Erythroblast (primary cell): ENCODE measurements around the gene TSNAX.

Experiments
- GATA1 ChIP-seq: IDR thresholded peaks from 2 replicates; pipeline ENCODE4 v1.6.1; 2011; ENCODE audit warnings: low read depth, mild to moderate bottlenecking, control low read depth, low read length, moderate library complexity
- POLR2A ChIP-seq: IDR thresholded peaks from 2 replicates; pipeline ENCODE4 v1.6.1; 2011; ENCODE audit warnings: mild to moderate bottlenecking, low read length

GRCh38 chr1:231612393-231613089 is 84.1 kb downstream of the TSNAX start:
- TF ChIP-seq POLR2A (no peak), GATA1 (no peak)
